Measurements from ENCODE around the gene SLC25A13.
"Not testable (repeated sequence)": the region's sequence is repeated elsewhere in the genome, so short reads cannot be mapped to it uniquely, and the experiment has no call there.

Gene SLC25A13

GRCh38 chr7:96308253-96308949, 13.5 kb downstream of the SLC25A13 start:
- Histone ChIP-seq H3K36me3 (ENCODE audit: insufficient read depth, low read length) (no peaks in the 10 kb centered on the region), H3K4me3 (ENCODE audit: low read length) (no peak overlapping the region), H3K9me3 (replicated peaks; ENCODE audit: low read length) (no peaks in the 10 kb centered on the region), H3K9ac (ENCODE audit: low read depth, low read length) (no peak overlapping the region), H3K27me3 (ENCODE audit: control insufficient read depth, insufficient read depth, low read length) (no peaks in the 10 kb centered on the region), H3K4me2 (ENCODE audit: low read length) (no peak overlapping the region), H3K4me1 (ENCODE audit: control insufficient read depth, insufficient read depth, low read length) (peaks cover 29% of the 10 kb centered on the region)

GRCh38 chr7:96306385-96307125, 15.3 kb downstream of the SLC25A13 start:
- Histone ChIP-seq H3K9me3 (replicated peaks; ENCODE audit: low read length) (no peaks in the 10 kb centered on the region), H3K9ac (ENCODE audit: low read depth, low read length) (no peak overlapping the region), H3K27me3 (ENCODE audit: control insufficient read depth, insufficient read depth, low read length) (no peaks in the 10 kb centered on the region), H3K4me1 (ENCODE audit: control insufficient read depth, insufficient read depth, low read length) (peaks cover 32% of the 10 kb centered on the region), H3K36me3 (ENCODE audit: insufficient read depth, low read length) (no peaks in the 10 kb centered on the region), H3K4me2 (ENCODE audit: low read length) (no peak overlapping the region), H3K4me3 (ENCODE audit: low read length) (no peak overlapping the region)

DNA sequence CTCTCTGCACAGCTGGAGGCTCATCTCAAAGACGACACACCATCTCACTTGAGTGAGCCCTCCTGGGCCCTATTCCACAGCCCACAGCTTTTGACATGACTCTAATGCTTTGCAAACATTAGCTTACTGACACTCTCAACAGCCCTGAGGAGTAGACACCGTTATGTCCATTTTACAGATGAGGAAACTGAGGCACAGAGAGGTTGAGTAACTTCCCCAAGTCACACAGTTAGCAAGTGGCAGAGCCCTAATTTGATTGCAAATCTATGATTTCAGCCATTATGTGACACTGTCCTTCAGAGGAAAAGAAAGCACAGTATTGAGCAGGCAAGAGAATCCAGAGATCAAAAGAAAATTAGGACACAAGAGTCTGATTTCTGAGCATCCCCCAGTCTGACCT, 16.0 kb downstream of the SLC25A13 start:
- H3K4me2 ChIP-seq (ENCODE audit: low read length), result no peak overlapping the region
- H3K27me3 ChIP-seq (ENCODE audit: control insufficient read depth, insufficient read depth, low read length), result no peaks in the 10 kb centered on the region
- no peak overlapping the region for H3K9ac ChIP-seq (ENCODE audit: low read depth, low read length)
- no peaks in the 10 kb centered on the region for H3K36me3 ChIP-seq (ENCODE audit: insufficient read depth, low read length)
- peaks cover 34% of the 10 kb centered on the region for H3K4me1 ChIP-seq (ENCODE audit: control insufficient read depth, insufficient read depth, low read length)
- no peak overlapping the region for H3K4me3 ChIP-seq (ENCODE audit: low read length)
- no peaks in the 10 kb centered on the region for H3K9me3 ChIP-seq (replicated peaks; ENCODE audit: low read length)

- no peaks in the 10 kb centered on the region for H3K36me3 ChIP-seq (ENCODE audit: insufficient read depth, low read length)
- no peaks in the 10 kb centered on the region for H3K27me3 ChIP-seq (ENCODE audit: control insufficient read depth, insufficient read depth, low read length)
- H3K9ac ChIP-seq (ENCODE audit: low read depth, low read length), result peak overlapping the region; percentile 22
- peaks cover 40% of the 10 kb centered on the region for H3K4me1 ChIP-seq (ENCODE audit: control insufficient read depth, insufficient read depth, low read length)
- peak overlapping the region; percentile 72 for H3K4me2 ChIP-seq (ENCODE audit: low read length)
- no peak overlapping the region for H3K4me3 ChIP-seq (ENCODE audit: low read length)
- H3K9me3 ChIP-seq (replicated peaks; ENCODE audit: low read length), result no peaks in the 10 kb centered on the region
Observed at GRCh38 chr7:96304573-96304972, 17.3 kb downstream of the SLC25A13 start.

DNA sequence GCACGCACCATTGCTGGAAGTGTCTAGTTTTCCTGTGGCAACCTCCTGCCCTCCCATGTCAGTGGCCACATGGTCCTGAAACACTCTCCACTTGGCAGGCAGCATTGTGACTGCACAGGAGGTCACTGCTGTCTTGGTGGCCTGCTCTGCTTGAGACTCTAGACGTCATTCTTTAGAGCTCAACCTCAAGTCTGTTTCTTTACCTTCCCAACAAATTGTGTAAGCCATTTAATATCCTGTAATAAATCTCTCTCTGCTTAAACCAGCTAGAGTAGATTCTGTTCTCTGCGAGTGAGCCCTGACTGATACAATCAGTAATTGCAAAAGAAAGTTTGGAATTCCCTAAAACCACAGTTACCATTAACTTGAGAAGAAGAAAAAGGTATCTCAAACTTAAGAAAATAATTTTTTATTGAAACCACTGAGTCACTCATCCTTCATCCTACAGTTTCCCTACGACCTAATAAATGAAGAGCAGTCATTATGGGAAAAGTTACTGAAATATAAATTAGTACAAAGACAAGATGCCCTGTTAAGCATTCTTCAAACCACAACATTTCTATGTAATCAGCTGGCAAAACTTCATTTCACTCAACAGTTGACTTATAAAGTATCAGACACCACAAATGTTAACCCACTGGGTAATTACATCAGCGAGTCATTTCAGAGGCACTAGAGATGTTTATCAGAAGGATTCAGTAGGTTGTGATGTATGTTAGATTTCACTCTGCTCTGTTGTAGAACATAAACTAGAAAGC, 18.0 kb downstream of the SLC25A13 start:
- peak overlapping the region; percentile 72 for H3K4me2 ChIP-seq (ENCODE audit: low read length)
- H3K9me3 ChIP-seq (replicated peaks; ENCODE audit: low read length), result no peaks in the 10 kb centered on the region
- H3K9ac ChIP-seq (ENCODE audit: low read depth, low read length), result no peak overlapping the region
- peaks cover 40% of the 10 kb centered on the region for H3K4me1 ChIP-seq (ENCODE audit: control insufficient read depth, insufficient read depth, low read length)
- H3K36me3 ChIP-seq (ENCODE audit: insufficient read depth, low read length), result no peaks in the 10 kb centered on the region
- no peak overlapping the region for H3K4me3 ChIP-seq (ENCODE audit: low read length)
- H3K27me3 ChIP-seq (ENCODE audit: control insufficient read depth, insufficient read depth, low read length), result no peaks in the 10 kb centered on the region

- Histone ChIP-seq H3K9ac (ENCODE audit: low read depth, low read length) (no peak overlapping the region), H3K4me3 (ENCODE audit: low read length) (no peak overlapping the region)
Observed at GRCh38 chr7:96303105-96303685, 18.7 kb downstream of the SLC25A13 start.

DNA sequence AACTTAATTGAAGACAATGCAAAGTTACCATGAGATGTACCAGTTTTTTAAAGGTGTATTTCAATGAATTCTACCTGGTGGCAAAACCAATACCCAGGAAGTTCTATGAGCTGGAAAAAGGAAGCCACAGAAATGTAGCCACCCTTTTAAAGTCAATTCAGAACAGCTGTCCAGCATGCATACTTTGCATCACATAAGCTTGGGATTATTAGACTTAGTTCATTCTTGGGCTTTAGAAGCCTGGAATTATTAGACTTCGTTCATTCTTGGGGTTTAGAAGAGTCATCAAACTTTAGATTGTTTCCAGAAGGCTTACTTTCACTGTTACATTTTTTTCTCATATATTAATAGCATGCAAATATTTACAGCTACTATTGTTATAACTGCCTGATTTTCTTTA, 20.9 kb downstream of the SLC25A13 start:
- peaks cover 38% of the 10 kb centered on the region for H3K4me1 ChIP-seq (ENCODE audit: control insufficient read depth, insufficient read depth, low read length)
- H3K4me2 ChIP-seq (ENCODE audit: low read length), result no peak overlapping the region
- H3K36me3 ChIP-seq (ENCODE audit: insufficient read depth, low read length), result peaks cover 2% of the 10 kb centered on the region
- H3K27me3 ChIP-seq (ENCODE audit: control insufficient read depth, insufficient read depth, low read length), result no peaks in the 10 kb centered on the region
- no peak overlapping the region for H3K4me3 ChIP-seq (ENCODE audit: low read length)
- no peaks in the 10 kb centered on the region for H3K9me3 ChIP-seq (replicated peaks; ENCODE audit: low read length)
- no peak overlapping the region for H3K9ac ChIP-seq (ENCODE audit: low read depth, low read length)

More at GRCh38 chr7:96303105-96303685, 18.7 kb downstream of the SLC25A13 start:
- peak overlapping the region; percentile 72 for H3K4me2 ChIP-seq (ENCODE audit: low read length)
- peaks cover 39% of the 10 kb centered on the region for H3K4me1 ChIP-seq (ENCODE audit: control insufficient read depth, insufficient read depth, low read length)
- H3K36me3 ChIP-seq (ENCODE audit: insufficient read depth, low read length), result no peaks in the 10 kb centered on the region
- no peaks in the 10 kb centered on the region for H3K9me3 ChIP-seq (replicated peaks; ENCODE audit: low read length)
- no peaks in the 10 kb centered on the region for H3K27me3 ChIP-seq (ENCODE audit: control insufficient read depth, insufficient read depth, low read length)

DNA sequence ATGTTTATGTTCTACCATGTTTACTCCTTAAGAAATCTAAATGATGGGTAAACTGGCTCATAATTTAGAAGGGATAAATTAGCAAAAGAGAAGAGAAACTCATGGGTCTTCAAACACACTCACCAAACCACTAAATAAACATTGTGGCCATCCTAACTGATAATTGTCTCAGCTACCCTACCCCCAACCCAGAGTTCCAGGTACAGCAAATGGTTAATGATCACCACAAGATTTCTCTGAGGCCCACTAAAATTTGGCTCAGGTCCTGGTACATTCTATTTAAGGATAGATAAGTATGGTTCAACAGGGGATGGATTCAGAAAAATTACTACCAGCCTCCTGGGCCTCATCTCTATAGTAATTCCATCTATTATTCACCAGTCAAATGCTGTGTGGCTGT, 21.4 kb downstream of the SLC25A13 start:
- H3K36me3 ChIP-seq (ENCODE audit: insufficient read depth, low read length), result peaks cover 3% of the 10 kb centered on the region
- no peak overlapping the region for H3K4me3 ChIP-seq (ENCODE audit: low read length)
- peaks cover 35% of the 10 kb centered on the region for H3K4me1 ChIP-seq (ENCODE audit: control insufficient read depth, insufficient read depth, low read length)
- no peak overlapping the region for H3K4me2 ChIP-seq (ENCODE audit: low read length)
- H3K9ac ChIP-seq (ENCODE audit: low read depth, low read length), result no peak overlapping the region
- no peaks in the 10 kb centered on the region for H3K27me3 ChIP-seq (ENCODE audit: control insufficient read depth, insufficient read depth, low read length)
- no peaks in the 10 kb centered on the region for H3K9me3 ChIP-seq (replicated peaks; ENCODE audit: low read length)

DNA sequence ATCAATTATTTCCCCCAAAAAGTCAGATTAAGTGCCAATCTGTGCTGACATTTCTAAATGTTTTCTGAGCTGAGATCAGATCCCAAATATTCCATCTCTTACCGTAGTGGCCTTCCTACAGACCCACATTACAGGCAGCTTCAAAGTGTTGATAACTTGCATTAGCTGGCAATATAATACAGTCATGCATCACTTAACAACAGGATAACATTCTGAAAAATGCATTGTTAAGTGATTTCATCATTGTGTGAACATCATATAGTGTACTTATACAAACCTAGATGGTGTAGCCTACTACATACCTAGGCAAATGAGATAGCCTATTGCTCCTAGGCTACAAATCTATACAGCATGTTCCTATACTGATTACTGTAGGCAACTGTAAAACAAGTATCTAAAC, 22.4 kb downstream of the SLC25A13 start:
- peaks cover 3% of the 10 kb centered on the region for H3K36me3 ChIP-seq (ENCODE audit: insufficient read depth, low read length)
- peaks cover 25% of the 10 kb centered on the region for H3K4me1 ChIP-seq (ENCODE audit: control insufficient read depth, insufficient read depth, low read length)
- no peaks in the 10 kb centered on the region for H3K27me3 ChIP-seq (ENCODE audit: control insufficient read depth, insufficient read depth, low read length)
- no peak overlapping the region for H3K4me2 ChIP-seq (ENCODE audit: low read length)
- H3K9ac ChIP-seq (ENCODE audit: low read depth, low read length), result no peak overlapping the region
- H3K9me3 ChIP-seq (replicated peaks; ENCODE audit: low read length), result no peaks in the 10 kb centered on the region
- no peak overlapping the region for H3K4me3 ChIP-seq (ENCODE audit: low read length)

DNA sequence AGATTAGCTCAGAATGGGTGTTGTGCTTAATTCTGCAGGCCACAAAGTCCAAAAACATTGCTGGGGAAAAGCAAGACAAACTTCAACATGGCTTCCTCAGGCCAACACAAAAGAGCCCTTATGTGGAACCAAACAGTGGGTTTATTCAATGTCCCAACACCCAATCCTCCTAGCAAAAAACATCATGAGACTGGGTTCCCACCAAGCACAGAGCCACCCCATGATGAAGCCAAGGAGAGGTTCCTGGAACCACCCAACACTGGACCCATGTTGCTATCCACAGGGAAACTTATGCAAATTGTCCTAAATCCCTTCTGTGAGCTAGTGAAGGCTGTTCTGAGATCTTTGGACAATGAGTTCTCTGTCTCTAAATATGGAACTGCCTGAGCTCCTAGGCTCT, 24.0 kb downstream of the SLC25A13 start:
- Histone ChIP-seq H3K9ac (ENCODE audit: low read depth, low read length) (no peak overlapping the region), H3K4me3 (ENCODE audit: low read length) (no peak overlapping the region), H3K9me3 (replicated peaks; ENCODE audit: low read length) (no peaks in the 10 kb centered on the region), H3K4me2 (ENCODE audit: low read length) (no peak overlapping the region), H3K4me1 (ENCODE audit: control insufficient read depth, insufficient read depth, low read length) (peaks cover 9% of the 10 kb centered on the region), H3K27me3 (ENCODE audit: control insufficient read depth, insufficient read depth, low read length) (no peaks in the 10 kb centered on the region), H3K36me3 (ENCODE audit: insufficient read depth, low read length) (peaks cover 3% of the 10 kb centered on the region)

DNA sequence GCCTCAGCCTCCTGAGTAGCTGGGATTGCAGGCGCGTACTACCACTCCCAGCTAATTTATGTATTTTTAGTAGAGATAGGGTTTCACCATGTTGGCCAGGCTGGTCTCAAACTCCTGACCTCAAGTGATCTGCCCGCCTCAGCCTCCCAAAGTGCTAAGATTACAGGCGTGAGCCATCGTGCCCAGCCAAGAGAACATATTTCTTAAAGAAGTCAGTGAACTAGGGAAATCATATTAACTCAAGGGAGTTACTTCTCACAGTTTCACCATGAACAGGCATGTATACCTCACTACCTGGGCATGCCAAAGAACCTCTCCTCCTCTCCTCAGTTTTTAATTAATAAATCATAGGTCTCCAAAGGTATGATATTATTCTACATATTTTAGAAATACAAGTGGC, 24.5 kb downstream of the SLC25A13 start:
- not testable (repeated sequence) for H3K36me3 ChIP-seq (ENCODE audit: insufficient read depth, low read length); H3K4me3 ChIP-seq (ENCODE audit: low read length); H3K27me3 ChIP-seq (ENCODE audit: control insufficient read depth, insufficient read depth, low read length); H3K4me2 ChIP-seq (ENCODE audit: low read length); H3K9ac ChIP-seq (ENCODE audit: low read depth, low read length); H3K4me1 ChIP-seq (ENCODE audit: control insufficient read depth, insufficient read depth, low read length); H3K9me3 ChIP-seq (replicated peaks; ENCODE audit: low read length)
